ENCODE data around the gene ARMC12.

ARMC12 gene

DNA sequence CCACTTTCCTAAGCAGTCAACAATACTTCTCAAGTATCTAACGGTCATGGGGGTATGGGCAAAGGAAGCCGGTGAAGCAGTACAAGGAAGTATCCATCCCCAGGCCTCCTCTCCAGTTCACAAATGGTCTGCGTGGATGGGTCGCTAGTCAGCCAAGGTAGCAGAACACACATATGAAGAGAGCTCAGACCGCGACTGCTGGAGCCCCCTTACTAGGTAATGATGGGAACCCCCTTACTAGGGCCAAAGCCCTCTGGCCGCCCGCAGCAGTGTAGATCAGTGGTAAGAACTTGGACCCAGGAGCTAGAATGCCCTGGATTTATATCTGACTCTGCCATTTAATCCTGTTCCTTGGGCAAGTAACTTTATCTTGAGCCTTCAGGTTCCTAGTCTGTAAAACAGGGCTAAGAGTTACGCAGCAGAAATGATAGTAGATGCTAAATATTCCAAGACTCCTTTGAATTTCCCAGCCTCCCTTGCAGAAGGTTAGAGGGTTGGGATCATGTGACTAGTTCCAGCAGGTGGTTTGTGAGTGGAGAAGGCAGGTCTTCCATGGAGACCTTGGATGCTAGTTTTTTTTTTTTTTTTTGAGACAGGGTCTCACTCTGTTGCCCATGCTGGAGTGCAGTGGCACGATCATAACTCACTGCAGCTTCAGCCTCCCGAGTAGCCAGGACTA is 37.4 kb downstream of the ARMC12 start:
- in situ Hi-C loops (cut with MboI; ENCODE audit: low sequenced_read_pairs), result no loop called here

DNA sequence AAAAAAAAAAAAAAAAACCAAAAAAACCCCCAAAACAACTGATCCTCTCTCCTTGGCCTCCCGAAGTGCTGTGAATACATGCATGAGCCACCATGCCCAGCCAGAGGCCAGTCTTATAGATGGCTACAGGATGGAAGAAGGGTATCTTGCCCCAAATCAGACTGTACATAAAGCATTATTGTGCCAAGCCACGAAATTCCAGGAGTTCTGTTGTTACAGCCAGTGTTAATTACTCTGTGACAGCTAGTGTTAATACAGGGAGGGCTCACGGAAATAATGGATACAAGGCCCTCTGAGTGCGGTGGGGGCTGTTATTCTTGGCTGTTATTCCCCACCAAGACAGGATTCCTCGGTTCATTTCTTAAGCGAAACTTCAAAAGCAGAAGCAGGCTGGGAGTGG is 38.2 kb downstream of the ARMC12 start:
- in situ Hi-C loops (cut with MboI; ENCODE audit: low sequenced_read_pairs), result no loop called here

DNA sequence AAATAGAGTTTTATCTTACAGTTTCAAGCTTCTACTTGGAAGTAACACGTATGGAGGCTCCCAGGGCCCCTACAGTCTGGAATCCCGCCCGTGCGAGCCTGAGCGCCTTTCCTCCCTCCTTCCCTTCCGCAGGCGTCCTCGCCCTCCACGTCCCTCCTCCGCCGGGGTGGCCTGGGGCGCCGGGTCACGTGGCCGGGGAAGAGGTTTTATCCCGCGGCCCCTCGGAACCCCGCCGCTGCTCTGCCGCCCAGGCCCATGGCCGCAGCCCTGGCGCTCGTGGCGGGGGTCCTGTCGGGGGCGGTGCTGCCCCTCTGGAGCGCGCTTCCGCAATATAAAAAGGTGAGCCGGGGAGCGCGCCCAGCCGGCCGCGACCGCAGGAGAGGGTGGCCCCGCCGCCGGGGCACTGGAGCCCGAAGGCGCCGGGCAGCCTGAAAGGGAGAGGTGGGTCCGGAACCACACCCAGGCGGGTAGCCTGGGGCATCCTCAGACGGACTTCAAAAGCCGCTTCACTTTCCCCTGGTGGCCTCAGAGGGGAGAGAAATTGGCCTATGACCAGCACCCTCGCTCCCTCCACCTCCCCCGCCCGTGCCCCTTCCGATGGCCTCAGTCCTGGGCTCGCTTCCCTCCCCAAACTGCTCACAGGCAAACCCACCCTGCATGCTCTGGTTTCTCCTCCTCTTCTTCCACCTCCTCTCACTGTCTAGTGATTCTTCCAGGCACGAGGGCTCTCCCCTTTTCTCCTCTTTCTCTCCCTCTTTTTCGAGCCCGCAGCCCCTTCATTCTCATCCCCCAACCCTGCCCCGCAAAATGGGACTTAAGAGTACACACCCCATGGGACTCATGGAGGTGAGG is 39.8 kb downstream of the ARMC12 start, which contains the start of gene CLPSL2:
TSS of gene CLPSL2 (plus strand) at position 235 of the 852 bp plus-strand sequence. CDS start at position 256, 21 bp downstream.
- in situ Hi-C loops (cut with MboI; ENCODE audit: low sequenced_read_pairs), result no loop called here

DNA sequence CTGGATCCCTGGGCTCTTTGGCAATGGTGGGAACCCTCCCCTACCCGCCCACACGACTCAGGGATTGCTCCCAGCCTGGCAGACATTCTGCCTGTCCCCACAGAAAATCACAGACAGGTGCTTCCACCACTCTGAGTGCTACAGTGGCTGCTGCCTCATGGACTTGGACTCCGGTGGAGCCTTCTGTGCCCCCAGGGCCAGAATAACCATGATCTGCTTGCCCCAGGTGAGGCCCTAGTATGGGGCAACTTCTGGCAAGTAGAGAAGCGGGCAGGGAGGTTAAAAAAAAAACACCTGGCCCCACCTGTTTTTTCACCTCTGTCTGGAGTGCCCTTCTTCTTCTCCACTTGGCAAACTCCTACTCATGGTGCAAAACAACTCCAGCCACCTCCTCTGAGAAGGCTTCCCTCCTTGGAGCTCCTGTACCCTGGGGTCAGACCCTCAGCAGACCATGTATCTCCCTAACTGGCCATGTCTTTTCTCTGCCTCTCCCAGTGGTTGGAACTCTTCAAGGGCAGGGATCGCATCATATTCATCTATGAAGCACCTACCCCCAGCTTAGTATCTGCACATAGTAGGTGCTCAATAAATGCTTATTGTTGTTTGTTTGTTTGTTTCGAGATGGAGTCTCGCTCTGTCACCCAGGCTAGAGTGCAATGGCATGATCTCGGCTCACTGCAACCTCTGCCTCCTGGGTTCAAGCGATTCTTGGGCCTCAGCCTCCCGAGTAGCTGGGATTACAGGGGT is 40.7 kb downstream of the ARMC12 start:
- in situ Hi-C loops (cut with MboI; ENCODE audit: low sequenced_read_pairs), result no loop called here

DNA sequence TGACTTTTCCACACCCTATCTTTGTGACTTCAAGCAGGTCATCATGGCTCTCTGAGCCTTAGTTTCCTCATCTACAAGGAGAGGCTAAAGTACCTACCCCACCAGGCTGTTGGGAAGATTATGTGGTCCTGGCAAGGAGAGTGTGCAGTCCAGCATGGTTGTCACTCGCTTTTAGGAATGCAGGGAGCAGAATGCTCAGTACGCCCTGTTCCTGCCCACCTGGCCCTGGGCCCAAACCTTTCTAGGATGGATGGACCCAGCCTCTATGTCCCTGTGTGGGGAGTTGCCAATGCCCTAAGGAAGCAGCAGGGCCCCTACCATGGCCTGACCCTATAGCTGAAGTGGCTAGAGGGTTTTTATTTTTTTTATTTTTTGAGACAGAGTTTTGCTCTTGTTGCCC is 41.6 kb downstream of the ARMC12 start:
- in situ Hi-C loops (cut with MboI; ENCODE audit: low sequenced_read_pairs), result no loop called here

DNA sequence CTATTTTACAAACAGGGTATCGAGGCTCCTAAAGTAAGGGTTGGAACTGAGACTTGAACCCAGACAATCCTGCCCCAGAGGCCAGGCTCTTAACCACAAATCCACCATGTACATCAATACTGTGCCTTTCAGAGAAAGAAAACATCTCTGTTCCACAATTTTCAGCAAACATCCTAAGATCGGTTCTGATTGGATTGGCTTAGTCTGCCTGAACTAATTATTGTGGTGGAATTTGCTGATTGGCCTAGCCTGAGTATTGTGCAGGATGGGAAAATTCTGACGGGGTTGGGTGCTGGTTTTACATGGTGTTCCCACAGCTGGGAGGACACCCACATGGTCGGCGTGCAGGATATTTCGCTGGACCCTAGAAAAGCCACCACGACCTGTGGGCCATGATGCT is 43.9 kb downstream of the ARMC12 start, which contains the start of gene CLPSL1:
TSS of gene CLPSL1 (plus strand) at position 301 of the 400 bp plus-strand sequence. CDS start at position 393, 92 bp downstream.
- in situ Hi-C loops (cut with MboI; ENCODE audit: low sequenced_read_pairs), result no loop called here

DNA sequence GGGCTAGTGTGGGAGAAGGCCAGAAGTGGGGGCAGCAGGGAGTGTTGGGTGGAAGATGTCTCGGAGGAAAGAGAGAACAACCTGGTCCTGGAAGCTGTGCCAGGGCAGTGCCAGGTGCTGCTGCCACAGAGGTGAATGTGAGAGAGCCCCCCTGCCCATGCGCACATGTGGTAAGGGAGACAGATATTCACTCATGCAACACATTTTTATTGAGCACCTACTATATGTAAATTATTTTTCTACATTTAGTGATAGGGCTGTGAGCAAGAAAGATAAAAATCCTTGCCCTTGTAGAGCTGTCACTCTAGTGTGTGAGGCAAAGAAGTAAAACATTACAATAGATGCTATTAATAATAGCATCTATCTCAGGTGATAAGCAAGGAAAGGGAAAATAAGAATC is 44.5 kb downstream of the ARMC12 start:
- in situ Hi-C loops (cut with MboI; ENCODE audit: low sequenced_read_pairs), result no loop called here

DNA sequence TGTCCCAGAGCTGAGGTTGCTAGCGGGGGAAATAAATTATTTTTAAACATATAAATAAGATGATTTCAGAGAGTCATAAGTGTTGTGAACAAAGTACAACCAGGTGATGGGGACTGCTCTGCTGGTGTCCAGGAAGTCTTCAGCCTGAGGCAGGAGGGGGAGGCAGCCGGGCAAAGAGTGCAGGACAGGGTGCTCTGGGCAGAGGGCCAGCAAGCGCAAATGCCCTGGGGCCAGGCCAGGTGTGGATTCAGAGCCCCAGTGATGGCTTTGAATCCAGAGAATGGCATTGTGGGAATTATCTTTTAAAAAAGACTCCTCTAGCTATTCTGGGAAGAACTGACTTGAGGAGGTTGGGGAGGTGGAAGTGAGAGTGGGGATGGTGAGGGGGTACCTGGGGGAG is 45.6 kb downstream of the ARMC12 start:
- in situ Hi-C loops (cut with MboI; ENCODE audit: low sequenced_read_pairs), result no loop called here

DNA sequence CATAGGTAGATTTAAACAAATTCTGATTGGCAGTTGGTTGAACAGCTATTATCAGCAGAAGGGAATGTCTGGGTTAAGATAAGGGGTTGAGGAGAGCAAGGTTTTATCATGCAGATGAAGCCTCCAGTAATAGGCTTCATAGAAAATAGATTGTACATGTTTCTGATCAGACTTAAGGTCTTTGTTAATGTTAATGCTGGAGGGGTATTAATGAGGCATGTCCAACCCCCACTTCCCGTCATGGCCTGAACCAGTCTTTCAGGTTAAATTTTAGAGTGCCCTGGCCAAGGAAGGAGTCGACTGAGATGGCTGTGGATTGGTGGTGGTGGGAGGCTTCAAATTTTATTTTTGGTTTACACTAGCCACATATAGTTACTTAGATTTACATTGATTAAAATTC is 47.4 kb downstream of the ARMC12 start:
- in situ Hi-C loops (cut with MboI; ENCODE audit: low sequenced_read_pairs), result no loop called here

DNA sequence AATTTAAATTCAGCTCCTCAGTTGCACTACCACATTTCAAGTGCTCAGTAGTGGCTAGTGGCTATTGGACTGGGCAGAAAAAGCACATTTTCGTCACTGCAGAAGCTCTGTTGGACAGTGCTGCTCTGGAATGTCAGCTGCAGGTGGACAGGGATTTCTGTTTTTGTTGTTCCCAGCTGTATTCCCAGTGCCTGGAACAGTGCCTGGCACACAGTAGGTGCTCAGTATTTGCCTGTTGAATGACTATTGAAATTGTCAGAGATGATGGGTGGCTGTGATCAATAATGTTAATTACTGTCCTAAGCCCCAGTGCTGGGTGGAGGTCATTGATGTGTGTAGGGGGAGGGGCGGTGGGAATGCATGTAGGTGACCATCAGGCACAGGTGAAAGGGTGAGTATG is 49.4 kb downstream of the ARMC12 start:
- in situ Hi-C loops (cut with MboI; ENCODE audit: low sequenced_read_pairs), result no loop called here

DNA sequence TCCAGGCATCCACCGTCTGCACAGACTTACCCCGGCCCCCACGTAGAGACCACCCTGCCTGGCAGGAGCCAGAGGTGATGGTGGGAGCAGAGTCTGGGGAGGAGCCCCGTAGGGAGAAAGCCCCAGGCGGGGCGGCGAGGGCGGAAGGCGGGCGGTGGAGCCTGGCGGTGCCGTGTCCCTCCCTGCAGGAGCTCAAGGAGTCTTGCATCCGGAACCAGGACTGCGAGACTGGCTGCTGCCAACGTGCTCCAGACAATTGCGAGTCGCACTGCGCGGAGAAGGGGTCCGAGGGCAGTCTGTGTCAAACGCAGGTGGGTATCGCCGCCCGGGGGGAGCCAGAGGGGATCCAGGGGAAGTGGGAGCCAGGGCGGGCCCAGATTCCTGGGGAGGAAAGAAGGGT is 50.0 kb downstream of the ARMC12 start:
- in situ Hi-C loops (cut with MboI; ENCODE audit: low sequenced_read_pairs), result no loop called here

DNA sequence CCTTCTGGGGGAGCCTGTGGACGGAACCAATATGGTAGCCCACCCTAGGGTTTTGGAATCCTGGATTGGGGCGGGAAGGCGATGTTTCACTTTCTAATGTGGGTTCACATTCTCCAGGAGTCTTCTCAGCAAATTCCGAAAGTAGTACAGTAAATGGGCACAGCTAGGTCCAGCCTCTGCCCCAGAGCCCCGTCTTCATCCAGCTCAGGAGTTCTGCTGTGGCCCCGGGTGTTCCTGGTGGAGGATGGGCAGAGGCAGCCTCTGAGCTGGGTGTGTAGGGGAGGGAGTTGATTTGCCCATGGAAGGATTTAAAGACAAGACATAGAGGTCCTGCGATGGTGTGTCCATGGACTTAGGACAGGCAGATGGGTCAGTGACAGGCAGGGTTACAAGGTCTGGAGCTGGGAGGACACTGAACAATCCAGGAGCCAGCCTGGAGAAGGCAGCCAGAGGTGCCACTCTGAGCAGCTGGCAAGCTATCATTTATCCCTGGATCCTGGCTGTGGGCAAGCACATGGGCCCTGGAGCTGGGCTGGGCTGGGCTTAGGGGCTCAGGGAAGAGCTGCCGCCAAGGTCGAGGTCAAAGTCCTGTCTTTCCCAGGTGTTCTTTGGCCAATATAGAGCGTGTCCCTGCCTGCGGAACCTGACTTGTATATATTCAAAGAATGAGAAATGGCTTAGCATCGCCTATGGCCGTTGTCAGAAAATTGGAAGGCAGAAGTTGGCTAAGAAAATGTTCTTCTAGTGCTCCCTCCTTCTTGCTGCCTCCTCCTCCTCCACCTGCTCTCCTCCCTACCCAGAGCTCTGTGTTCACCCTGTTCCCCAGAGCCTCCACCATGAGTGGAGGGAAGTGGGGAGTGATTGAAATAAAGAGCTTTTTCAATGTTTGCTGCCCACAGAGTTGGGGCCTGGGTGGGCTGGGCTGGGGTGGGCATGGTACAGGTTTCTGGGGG is 50.7 kb downstream of the ARMC12 start:
- in situ Hi-C loops (cut with MboI; ENCODE audit: low sequenced_read_pairs), result no loop called here

DNA sequence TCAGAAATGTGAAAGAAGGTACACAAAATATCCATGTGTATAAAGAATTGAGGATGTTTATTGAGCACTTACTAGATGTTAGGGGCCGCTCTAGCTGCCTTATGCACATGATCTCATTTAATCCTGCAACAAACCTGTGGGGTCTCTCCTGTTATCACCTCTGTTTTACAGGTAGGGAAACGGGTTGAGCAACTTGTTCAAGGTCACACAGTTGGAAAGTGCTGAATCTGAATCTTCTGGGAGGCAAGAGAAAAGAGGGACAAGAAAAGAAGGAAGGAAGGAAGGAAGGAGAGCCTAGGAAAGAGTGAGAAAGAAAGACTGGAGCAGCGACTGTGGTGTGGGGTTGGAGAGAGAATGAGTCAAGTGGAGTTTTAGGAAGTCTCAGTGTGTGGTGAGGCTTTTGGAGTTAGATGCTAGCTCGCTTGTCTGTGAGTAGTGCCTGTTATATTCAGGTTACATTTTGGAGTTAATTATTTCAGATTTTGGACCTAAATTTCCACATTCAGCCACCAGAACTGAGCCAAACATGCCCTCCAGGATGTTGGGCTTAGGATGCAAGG is 51.7 kb downstream of the ARMC12 start:
- in situ Hi-C loops (cut with MboI; ENCODE audit: low sequenced_read_pairs), result no loop called here

DNA sequence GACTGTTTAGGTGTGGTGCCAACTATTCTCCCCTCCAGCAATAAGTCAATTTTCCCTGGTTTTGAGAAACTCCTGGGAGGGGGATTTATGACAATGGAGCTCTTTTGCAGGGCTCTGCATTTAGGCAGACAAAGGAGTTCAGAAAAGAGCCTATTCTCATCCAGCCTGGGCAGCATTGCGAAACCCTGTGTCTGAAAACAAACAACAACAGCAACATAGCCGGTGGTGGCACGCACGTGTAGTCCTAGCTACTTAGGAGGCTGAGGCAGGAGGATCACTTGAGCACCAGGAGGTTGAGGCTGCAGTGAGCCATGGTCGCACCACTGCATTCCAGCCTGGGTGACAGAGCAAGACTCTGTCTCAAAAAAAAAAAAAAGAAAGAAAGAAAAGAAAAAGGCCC is 53.9 kb downstream of the ARMC12 start:
- in situ Hi-C loops (cut with MboI; ENCODE audit: low sequenced_read_pairs), result no loop called here

DNA sequence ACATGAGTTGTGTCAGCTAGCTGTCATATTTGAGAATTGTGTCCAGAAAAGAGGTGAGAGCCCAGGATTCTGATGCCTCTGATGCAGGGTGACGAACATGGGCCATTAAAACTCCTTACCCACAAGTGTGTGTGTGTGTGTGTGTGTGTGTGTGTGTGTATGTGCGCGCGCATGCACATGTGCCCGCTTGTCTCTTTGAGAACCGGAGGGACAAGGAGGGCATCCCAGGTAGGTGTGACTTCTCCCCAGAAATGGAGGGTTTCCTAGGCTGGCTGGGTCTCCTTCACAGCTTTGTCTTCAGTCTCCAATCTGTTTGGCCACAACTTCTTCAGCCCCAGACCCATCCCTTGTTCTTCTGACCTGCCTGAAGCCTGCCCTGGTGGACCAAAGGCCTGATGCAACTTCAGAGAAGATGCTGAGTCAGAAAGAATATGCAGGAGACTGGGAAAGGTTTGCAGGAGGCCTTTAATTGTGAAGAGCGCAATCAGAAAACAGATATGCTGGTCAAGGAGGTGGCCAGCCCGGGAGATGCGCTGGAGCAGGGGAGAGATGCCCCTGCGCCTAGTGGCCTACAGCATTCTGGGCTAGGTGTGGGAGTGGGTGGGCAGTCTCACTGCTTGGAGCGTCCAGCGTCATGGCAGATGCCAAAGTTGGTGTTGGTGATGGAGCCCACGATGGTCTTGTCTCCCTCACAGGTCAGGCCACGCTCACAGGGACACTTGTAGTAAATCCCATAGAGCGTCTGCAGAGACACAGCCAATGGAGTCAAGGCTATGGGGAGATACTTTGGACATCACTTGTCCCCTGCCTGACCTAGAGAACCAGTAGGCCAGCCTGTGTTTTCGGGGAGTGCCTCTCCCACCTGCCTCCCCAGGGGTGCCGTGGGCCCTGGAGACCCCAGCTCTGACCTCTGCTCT is 58.0 kb downstream of the ARMC12 start:
- in situ Hi-C loops (cut with MboI; ENCODE audit: low sequenced_read_pairs), result no loop called here

DNA sequence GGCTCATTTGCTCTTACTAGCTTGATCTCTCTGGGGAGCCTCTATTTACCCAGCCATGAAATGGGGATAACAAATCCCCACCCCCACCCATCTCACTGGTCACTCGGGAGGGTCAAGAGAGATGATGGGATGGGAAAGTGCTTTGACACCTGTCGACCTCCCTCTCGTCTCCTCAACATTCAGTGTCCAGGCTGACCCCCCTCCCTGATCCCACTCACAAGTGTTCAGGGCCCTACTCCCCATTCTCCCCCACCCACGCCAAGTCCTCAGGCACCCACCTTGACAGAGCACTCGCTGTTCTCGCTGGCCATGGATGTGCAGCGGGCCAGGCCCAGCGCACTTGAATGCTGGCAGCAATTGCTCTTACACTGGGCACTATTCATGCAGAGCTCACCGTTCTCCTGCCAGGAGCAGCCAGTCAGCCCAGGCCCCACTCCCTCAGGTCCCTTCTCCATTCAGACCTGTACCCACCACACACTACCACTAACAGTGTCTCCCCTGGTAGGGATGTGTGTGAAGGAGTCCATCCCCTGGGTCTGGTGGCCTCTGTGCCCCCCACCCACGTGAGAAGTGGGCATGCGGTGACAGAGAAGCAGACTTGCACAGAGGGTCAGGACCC is 58.7 kb downstream of the ARMC12 start:
- in situ Hi-C loops (cut with MboI; ENCODE audit: low sequenced_read_pairs), result no loop called here

DNA sequence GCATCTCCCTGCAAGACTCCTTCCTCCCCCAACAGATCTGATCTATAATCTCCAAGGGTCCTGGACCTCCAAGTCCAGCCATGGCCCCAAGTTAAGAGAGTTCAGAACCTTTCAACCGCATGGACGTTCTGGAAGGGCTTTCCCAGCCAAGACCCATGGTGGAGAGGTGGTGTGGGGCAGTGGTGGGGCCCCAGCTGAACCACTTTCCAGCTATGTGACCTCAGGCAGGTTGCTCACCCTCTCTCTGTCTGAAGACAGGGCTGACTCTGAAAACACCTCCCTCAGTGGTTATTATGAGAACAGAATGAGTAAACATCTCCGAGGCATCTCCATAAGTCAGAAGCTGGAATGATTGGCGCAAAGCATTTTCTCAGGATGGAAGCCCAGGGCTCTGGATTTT is 59.4 kb downstream of the ARMC12 start:
- in situ Hi-C loops (cut with MboI; ENCODE audit: low sequenced_read_pairs), result no loop called here

DNA sequence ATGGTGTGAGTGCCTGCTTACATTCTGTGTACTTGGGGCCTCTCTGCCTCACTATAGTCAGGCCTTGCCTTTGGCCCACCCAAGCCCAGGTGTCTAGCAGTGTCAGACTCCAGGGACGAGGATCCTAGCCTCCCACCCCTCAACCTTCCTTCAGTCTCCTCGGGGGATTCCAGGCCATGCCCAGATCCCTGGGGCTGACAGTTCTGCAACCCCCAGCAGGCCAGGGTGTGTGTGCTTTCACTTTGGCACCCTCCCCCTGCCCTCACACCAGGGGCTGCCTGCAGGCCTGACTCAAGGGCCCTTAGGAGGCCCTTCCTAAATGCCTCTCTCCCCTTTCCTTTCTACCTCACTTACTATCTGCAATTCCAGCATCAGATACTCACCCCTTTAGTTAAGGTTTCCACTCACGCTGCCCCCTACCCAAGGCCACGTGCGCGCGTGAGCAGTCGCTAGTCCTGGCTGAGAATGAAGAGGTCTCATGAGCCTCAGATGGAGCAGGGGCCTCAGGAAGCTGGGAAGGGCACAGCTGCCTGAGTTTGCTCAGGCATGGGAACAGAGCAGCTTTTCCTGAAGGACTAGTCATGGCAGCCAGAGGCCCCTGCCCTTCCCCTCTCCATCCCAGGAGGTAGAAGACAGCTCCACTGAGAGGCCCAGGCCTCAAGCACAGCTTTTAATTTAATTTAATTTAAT is 61.1 kb downstream of the ARMC12 start:
- in situ Hi-C loops (cut with MboI; ENCODE audit: low sequenced_read_pairs), result no loop called here

All from hTERT RPE-1 (cell line).